GM10847 (cell line): Measurements from ENCODE around the gene UNC13C.

Experiments used
- POLR2A ChIP-seq: IDR thresholded peaks from 2 replicates; pipeline ENCODE4 v1.6.1; 2011; ENCODE audit not compliant: insufficient read length; ENCODE audit errors: extremely low read depth

UNC13C gene

GRCh38 chr15:53978253-53978906 lies at the start of gene UNC13C:
Gene UNC13C (plus strand): TSS chr15:53978441. CDS start chr15:54012904, 34,463 bp downstream.
- TF ChIP-seq POLR2A: no peak

DNA sequence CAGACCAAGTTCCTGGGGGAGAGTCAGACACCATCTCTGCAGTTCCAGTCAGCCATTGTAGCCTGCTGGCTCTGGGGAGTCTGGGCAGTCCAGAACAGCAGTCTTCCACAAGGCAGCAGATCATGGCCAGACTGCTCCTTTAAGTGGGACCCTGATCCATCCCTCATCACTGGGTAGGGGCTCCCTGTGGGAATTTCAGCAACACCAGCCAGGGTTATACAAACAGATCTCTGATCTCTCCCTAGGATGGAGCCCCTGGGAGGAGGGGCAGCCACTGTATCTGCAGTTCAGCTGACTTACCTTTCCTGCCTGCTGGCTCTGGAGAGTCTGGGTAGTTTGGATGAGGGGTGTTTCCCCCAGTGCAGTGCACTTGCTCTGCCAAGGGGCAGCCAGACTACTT lies 42.1 kb upstream of the UNC13C start:
- no peak for TF ChIP-seq POLR2A

- TF ChIP-seq POLR2A: no peak
Measured at GRCh38 chr15:53950572-53950971, 27.7 kb upstream of the UNC13C start.

DNA sequence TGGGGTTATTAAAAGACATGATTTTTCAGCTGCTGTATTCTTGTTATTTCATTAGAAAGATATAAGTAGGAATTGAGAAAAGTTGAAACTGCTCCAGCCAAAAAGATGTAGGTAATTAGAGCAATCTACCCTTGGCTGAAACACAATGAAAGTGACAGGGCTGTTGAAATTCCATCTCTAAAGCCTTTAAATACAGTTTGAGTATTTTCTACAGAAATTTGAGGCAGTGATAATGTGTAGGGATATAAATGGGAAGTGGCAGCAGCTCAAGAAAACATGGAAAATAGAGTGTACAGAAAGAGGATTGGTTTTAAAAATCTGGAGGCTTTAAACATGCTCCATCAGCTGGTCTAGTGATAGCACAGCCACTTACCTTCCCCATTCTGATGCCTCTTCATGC lies 22.8 kb upstream of the UNC13C start:
- TF ChIP-seq POLR2A: no peak

DNA sequence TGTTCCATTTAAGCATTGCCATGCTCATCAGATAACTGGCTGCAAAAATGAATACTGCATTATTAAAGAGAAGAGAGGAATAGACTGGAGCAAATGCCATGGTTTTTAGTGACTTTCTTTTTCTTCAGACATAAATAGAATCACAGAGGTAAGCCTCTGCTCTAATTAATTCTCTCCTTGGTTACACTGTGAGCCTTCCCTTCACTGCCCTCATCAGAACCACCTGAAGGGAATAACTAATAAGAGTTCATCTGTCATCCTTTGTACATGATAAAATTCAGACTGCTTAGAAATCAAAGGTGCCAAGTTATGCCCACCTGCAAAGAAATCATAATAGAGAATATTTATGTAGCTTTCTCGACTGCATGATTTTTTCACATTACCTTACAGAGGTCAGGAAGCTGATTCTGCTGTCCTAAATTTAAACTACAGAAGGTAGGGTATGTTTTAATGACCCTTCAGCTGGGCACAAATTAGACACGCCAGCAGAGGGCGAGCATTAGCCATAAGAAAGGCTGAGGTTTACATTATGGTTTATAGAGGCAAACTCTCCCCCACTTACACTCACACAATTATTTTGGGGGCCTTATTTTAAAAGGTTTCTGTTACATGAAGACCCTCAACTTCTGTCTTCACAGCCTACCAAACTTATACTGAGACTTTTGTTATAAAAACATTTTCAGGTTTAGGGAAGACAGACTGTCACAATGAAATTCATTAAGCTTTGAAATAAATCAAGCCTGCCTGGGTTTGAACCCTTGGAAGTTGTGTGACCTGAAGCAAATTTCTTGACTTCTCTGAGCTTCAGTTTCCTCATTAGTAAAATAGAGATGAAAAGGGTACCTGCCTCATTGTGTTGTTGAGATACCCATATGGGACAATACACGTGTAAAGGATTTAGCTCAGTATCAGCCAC lies 15.3 kb upstream of the UNC13C start:
- no peak for TF ChIP-seq POLR2A

GRCh38 chr15:53963801-53964200 lies 14.4 kb upstream of the UNC13C start:
- TF ChIP-seq POLR2A: no peak

DNA sequence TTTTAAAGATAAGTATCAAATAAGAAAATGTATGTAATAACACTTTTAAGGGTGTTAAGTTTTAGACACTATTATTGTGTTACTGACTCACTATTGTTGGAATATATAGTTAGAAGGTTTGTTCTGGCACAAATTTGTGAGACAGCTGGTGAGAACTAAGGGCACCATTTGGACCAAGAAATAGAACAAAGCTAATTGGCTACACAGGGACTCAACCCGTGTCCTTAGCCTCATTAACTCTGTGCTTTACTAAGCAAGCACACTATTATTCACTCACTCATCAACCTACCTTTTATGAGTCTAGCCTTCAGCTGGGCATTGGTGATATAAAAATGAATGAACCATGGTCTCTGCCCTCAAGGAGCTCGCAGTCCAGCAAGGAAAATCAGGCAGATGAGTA lies 4.1 kb upstream of the UNC13C start:
- no peak for TF ChIP-seq POLR2A

GRCh38 chr15:53974813-53975212 lies 3.4 kb upstream of the UNC13C start:
- no peak for TF ChIP-seq POLR2A

- no peak for TF ChIP-seq POLR2A
Measured at GRCh38 chr15:53976844-53977392, 1.3 kb upstream of the UNC13C start.

DNA sequence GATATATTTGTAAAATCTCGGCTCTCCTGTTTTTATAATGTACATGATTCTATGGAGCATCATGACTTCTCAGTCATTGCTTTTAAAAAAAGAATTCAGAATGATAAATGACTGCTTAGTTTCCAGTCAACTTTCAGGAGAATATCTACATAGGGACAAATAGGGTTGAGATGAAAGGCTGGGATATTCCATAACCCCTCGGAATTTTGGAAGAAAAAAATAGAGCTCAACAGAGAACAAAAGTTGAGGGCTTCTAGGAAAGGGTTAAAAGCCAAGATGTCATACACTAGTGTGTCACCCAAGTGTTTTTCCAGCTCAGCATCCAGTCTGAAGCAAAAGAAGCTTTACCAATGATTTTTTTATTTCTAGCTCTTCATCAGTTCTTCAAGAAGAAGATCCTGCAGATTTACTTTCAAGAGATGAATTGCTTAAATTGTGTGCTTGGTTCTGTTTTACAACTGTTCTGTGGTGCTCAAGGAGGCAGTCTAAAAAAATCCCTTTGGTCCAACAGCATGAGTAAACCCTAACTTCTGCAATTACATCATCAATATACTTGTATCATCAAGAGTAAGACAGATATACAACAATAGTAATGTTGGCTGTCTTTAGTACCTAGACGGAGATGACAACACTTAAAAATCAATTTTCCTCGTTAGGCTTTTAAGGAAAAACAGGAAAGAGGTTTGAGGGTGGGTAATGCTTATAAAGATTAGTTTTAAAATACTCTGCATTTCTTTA lies 979 bp downstream of the UNC13C start:
- TF ChIP-seq POLR2A: no peak

DNA sequence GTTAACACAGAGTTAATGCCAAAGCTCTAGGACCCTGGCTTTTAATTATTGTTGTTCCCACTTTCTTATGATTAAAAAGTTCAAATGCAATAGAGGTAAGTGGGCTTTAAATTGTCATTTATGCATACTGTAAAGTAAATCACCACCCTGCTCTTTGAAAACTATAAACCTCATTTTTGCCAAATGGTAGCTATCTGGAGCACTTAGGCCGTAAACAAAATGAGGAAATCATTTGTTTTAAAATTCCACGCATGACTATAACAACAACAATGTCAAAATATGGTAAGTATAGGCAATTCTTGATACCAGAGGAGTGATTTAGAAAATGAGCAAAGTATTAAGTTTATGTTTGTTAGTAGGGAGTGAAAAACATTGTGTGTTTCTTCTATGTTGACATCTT lies 1.8 kb downstream of the UNC13C start:
- TF ChIP-seq POLR2A: no peak

DNA sequence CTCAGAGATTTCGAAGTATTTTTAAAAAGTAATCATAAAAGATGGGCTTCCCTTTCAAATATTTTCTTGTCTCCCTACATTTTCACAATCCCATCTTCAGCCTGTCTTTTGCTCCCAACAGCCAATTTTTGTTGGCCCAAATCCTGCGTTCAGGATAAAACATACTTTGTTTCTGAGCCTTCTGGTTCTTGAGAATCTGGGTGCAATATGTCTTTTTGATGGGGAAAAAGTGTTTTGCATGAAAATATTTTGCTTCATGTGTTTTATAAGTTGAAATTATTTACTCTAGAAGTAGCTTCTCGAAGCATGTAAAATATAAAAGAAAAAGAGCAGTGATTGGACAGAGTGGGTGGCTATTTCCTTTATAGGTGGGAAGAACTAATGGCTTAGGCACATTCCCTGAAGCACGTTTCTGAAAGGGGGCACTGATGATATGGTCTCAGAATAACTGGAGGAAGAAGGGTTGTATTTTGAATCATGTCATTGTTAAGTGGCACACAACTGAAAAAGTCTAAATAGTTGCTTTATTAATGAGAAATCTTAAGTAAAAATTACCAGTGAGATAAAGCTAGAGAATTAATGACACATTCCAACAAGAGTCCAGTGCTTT lies 3.9 kb downstream of the UNC13C start:
- no peak for TF ChIP-seq POLR2A

DNA sequence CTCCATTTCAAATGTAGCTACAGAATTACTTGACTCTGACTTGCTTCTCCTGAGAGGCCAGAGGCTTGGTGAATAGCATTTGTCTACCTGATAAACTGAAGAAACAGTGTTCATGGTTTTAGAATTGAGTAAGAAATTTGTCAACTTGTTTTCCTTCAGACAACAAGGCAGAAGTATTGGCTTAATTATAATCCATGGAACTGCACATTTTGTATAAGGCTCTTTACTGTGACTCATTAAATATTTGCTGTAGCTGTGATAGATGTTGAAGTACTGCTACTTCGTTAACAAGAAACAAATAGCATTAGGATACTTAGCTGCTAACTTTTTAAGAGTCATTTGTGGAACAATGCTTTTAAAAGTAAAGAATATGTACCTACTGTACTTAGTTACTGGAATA lies 4.6 kb downstream of the UNC13C start:
- no peak for TF ChIP-seq POLR2A

DNA sequence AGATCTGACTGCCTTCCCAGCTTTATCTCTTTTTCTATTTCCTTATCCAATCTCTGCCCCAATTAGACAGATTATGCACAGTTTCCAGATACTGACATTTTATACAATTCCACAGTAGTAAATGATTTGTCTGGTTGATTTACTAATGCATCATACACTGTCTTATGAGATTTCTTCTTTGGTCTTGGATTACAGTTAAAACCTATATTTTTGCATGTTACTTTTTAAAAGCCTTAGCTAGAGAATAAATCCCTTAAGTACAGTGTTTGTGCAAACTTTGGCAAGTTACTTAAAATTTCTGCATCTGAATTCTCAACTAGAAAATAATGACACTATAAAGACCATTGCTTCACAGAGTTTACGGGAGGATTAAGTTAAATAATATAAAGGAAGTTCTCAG lies 6.0 kb downstream of the UNC13C start:
- no peak for TF ChIP-seq POLR2A

GRCh38 chr15:53985562-53985961 lies 7.3 kb downstream of the UNC13C start:
- no peak for TF ChIP-seq POLR2A

DNA sequence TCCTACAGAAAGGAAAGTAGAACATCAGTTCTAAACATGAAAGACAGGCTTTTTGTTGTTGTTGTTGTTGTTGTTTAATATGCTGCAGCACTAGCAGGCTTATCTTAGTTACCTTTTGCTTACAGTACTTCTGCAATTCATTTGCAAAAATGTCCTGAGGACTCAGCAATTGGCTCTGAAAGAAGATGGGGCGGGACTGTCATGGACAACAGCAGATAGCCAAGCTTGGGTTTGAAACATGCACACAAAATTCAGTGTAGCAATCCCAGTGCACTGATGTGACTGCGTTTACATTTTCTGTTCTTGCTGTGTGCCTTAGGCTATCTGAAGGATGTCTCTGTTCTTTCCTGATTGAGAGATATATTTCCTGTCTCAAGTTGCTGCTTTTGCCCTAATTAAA lies 9.2 kb downstream of the UNC13C start:
- no peak for TF ChIP-seq POLR2A

GRCh38 chr15:54007256-54007655 lies 29.0 kb downstream of the UNC13C start:
- no peak for TF ChIP-seq POLR2A
